K562 (cell line): ENCODE measurements around the gene NELFE. TPM values are rescaled to one million over a fixed set of nuclear protein-coding genes. Genes with fewer than 3 reads are reported as not detected.

Experiments used
- ARID4B ChIP-seq: sonication (generic); formaldehyde crosslinking; IDR thresholded peaks from 2 replicates; pipeline ENCODE4 v1.8.0; 2022; ENCODE audit warnings: mild to moderate bottlenecking, missing genetic modification reagents
- C11orf30 ChIP-seq: fragments of 450-650 bp; IDR thresholded peaks from 2 replicates; pipeline ENCODE4 v1.6.1; 2016; ENCODE audit warnings: low read depth, mild to moderate bottlenecking
- ELF4 ChIP-seq: fragments of 450-650 bp; formaldehyde crosslinking; IDR thresholded peaks from 2 replicates; pipeline ENCODE4 v1.4.0; 2022; ENCODE audit warnings: missing genetic modification characterization
- FOXM1 ChIP-seq, 2 experiments: fragments of 450-650 bp in 1 of 2; sonication (generic) in 1 of 2; formaldehyde crosslinking in 1 of 2; IDR thresholded peaks; 2 replicates each; pipeline versions ENCODE4 v1.6.1 to v1.9.0; 2017 to 2022; ENCODE audit warnings: low read depth in 2 of 2, mild to moderate bottlenecking in 2 of 2, missing genetic modification reagents in 1 of 2, moderate library complexity in 1 of 2
- ILK ChIP-seq: fragments of 450-650 bp; IDR thresholded peaks from 2 replicates; pipeline ENCODE4 v1.6.1; 2016; ENCODE audit warnings: missing genetic modification characterization, low read depth, mild to moderate bottlenecking, missing compliant biosample characterization, moderate library complexity, borderline replicate concordance
- RB1 ChIP-seq: fragments of 450-650 bp; IDR thresholded peaks from 2 replicates; pipeline ENCODE4 v1.6.1; 2017; ENCODE audit warnings: low read depth, mild to moderate bottlenecking
- RNF219 ChIP-seq: fragments of 250-450 bp; sonication (Bioruptor Pico); IDR thresholded peaks from 2 replicates; pipeline ENCODE4 v1.5.0; 2022; ENCODE audit warnings: mild to moderate bottlenecking
- STAT5A ChIP-seq: IDR thresholded peaks from 2 replicates; pipeline ENCODE4 v1.6.1; 2012; ENCODE audit warnings: low read length, inconsistent platforms, borderline replicate concordance
- STAT6 ChIP-seq: sonication (generic); formaldehyde crosslinking; IDR thresholded peaks from 2 replicates; pipeline ENCODE4 v1.8.1; 2023; ENCODE audit warnings: mild to moderate bottlenecking, missing genetic modification reagents
- TCF3 ChIP-seq: sonication (generic); formaldehyde crosslinking; IDR thresholded peaks from 2 replicates; pipeline ENCODE4 v1.4.0; 2020; ENCODE audit warnings: mild to moderate bottlenecking, missing genetic modification reagents
- TFAP4 ChIP-seq: sonication (generic); formaldehyde crosslinking; IDR thresholded peaks from 2 replicates; pipeline ENCODE4 v1.8.0; 2022; ENCODE audit warnings: missing genetic modification reagents, mild to moderate bottlenecking, moderate library complexity, borderline replicate concordance
- ZNF224 ChIP-seq: sonication (generic); formaldehyde crosslinking; IDR thresholded peaks from 2 replicates; pipeline ENCODE4 v1.8.0; 2022; ENCODE audit warnings: mild to moderate bottlenecking, missing genetic modification reagents
- ZNF398 ChIP-seq: fragments of 250-450 bp; sonication (Bioruptor Pico); IDR thresholded peaks from 2 replicates; pipeline ENCODE4 v1.8.0; 2021; ENCODE audit warnings: moderate library complexity, mild to moderate bottlenecking, inconsistent platforms
- ZNF41 ChIP-seq: fragments of 250-450 bp; sonication (Bioruptor Pico); conservative IDR thresholded peaks from 2 replicates; pipeline ENCODE4 v1.4.0; 2020; ENCODE audit warnings: mild to moderate bottlenecking
- polyA plus RNA-seq, 8 experiments: library from polyadenylated mRNA; depleted of rRNA in 4 of 8; stranded (reverse) in 5 of 8; unstranded in 3 of 8; fragments of >200 nt; fragmentation: Nextera tagmentation in 2 of 8; fragmentation: Illumina TruSeq in 1 of 8; extraction: Ambion mirVana in 2 of 8; extraction: Trizol in 1 of 8; gene quantifications; 2 replicates each; pipeline versions ENCODE4 v1.2.1 to v1.2.3, GENCODE V29; 2011 to 2014; ENCODE audit warnings: inconsistent platforms in 1 of 8, missing spikeins in 1 of 8
- total RNA-seq, 7 experiments: library from RNA; depleted of rRNA in 6 of 7; stranded (reverse); fragments of >200 nt in 6 of 7; fragmentation: Illumina TruSeq in 2 of 7; extraction: Trizol in 2 of 7; gene quantifications; 2 replicates each; pipeline versions ENCODE4 v1.2.1 to v1.2.3, GENCODE V29; 2011 to 2021; ENCODE audit warnings: low replicate concordance in 1 of 7

Gene NELFE
- total and polyA plus RNA-seq, 9 of the 15 experiments (the other 6 are each of a cell fraction or from before 2014, with no cell fraction given), result 15.2 to 157 (median 91.5) TPM

GRCh38 chr6:31979238-31979898 lies 20.6 kb upstream of the NELFE start (continued):
- 0 out of 2 replicates have a peak, but pooled peaks have one; percentile 21 for TF ChIP-seq ZNF41 (CRISPR knock-in tag)
- TF ChIP-seq TCF3, result peak; percentile 65
- no peak for TF ChIP-seq STAT6
- no peak for TF ChIP-seq ZNF224 (CRISPR knock-in tag)
- no peak for TF ChIP-seq ELF4 (CRISPR knock-in tag)
- TF ChIP-seq FOXM1 (IDR thresholded peaks at IDR 0.05; ENCODE audit: low read depth), result 0 out of 2 replicates have a peak, but pooled peaks have one; percentile 12
- no peak for TF ChIP-seq FOXM1 (CRISPR knock-in tag; IDR thresholded peaks at IDR 0.05; ENCODE audit: low read depth)
- TF ChIP-seq ARID4B, result no peak
- TF ChIP-seq C11orf30, result peak; percentile 75
- TF ChIP-seq TFAP4 (CRISPR knock-in tag), result no peak
- no peak for TF ChIP-seq RNF219
- TF ChIP-seq ZNF398 (CRISPR knock-in tag), result no peak
- TF ChIP-seq RB1, result no peak
- TF ChIP-seq STAT5A, result no peak
- no peak for TF ChIP-seq ILK (tag)
